ENCODE data around the gene FGFRL1. TPM values are rescaled to one million over a fixed set of nuclear protein-coding genes. Genes with fewer than 3 reads are reported as not detected.

Gene FGFRL1
- total and polyA plus RNA-seq, 2 experiments from 2014 or later, result 22.9 to 40.7 TPM

GRCh38 chr4:1060621-1061020 is 49.2 kb downstream of the FGFRL1 start:
- Histone ChIP-seq H3K9me3 (ENCODE audit: low read depth) (no peaks in the 10 kb centered on the region), H3K27ac (no peak overlapping the region), H3K36me3 (no peaks in the 10 kb centered on the region), H3K4me3 (no peak overlapping the region), H3K4me1 (ENCODE audit: low read depth) (peaks cover 3% of the 10 kb centered on the region), H3K27me3 (peaks cover 29% of the 10 kb centered on the region)
- TF ChIP-seq, protein P1, sequence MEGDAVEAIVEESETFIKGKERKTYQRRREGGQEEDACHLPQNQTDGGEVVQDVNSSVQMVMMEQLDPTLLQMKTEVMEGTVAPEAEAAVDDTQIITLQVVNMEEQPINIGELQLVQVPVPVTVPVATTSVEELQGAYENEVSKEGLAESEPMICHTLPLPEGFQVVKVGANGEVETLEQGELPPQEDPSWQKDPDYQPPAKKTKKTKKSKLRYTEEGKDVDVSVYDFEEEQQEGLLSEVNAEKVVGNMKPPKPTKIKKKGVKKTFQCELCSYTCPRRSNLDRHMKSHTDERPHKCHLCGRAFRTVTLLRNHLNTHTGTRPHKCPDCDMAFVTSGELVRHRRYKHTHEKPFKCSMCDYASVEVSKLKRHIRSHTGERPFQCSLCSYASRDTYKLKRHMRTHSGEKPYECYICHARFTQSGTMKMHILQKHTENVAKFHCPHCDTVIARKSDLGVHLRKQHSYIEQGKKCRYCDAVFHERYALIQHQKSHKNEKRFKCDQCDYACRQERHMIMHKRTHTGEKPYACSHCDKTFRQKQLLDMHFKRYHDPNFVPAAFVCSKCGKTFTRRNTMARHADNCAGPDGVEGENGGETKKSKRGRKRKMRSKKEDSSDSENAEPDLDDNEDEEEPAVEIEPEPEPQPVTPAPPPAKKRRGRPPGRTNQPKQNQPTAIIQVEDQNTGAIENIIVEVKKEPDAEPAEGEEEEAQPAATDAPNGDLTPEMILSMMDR (IDR thresholded peaks at IDR 0.05; ENCODE audit: low read depth, low read length), result no peak
- DNase-seq (ENCODE audit: low read depth in 1 of 2, low spot score in 1 of 2), result no peak

GRCh38 chr4:1061056-1061700 is 49.8 kb downstream of the FGFRL1 start:
- Histone ChIP-seq H3K27me3 (peaks cover 27% of the 10 kb centered on the region), H3K4me3 (no peak overlapping the region), H3K9me3 (ENCODE audit: low read depth) (no peaks in the 10 kb centered on the region), H3K36me3 (no peaks in the 10 kb centered on the region), H3K27ac (no peak overlapping the region), H3K4me1 (ENCODE audit: low read depth) (peaks cover 3% of the 10 kb centered on the region)
- DNase-seq (ENCODE audit: low read depth in 1 of 2, low spot score in 1 of 2), result no peak
- TF ChIP-seq, protein P1 (IDR thresholded peaks at IDR 0.05; ENCODE audit: low read depth, low read length), result no peak

DNA sequence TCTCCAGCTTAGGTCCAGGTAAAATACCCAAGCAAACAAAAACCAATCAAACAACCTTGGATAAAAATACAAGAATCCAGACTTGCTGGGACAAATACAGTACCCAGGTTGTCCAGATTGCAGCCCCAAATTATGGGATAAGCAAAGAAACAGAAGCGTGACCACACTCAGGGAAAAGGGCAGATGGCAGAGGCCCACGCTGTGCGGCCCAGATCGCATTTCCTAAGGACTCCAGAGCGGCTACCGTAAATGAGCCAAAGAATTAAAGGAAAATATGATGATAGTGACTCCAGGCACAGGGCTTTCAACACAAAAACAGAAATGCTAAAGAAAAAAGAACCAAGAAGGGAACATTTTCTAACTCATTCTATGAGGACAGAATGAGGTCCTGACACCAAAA is 50.3 kb downstream of the FGFRL1 start:
- no peaks in the 10 kb centered on the region for H3K36me3 ChIP-seq
- no peak for DNase-seq (ENCODE audit: low read depth in 1 of 2, low spot score in 1 of 2)
- peaks cover 30% of the 10 kb centered on the region for H3K27me3 ChIP-seq

DNA sequence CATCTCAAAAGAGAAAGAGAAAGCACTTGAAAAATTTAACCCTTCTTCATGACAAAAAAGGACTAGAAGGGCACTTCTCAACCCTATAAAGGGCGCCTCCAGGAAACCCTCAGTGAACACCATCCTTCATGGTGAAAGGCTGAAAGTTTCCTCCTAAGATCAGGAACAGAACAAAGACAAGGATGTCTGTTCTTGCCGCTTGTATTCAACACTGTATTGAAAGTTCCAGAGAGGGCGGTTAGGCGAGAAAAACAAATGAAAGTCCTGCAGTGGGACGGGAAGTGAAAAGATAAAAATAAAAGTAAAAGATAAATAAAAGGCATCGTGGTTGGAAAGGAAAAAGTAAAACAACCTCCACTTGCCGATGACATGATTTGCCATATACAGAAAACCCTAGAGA is 51.0 kb downstream of the FGFRL1 start:
- Histone ChIP-seq H3K4me3 (no peak overlapping the region), H3K27ac (no peak overlapping the region), H3K9me3 (ENCODE audit: low read depth) (no peaks in the 10 kb centered on the region), H3K4me1 (ENCODE audit: low read depth) (peaks cover 3% of the 10 kb centered on the region), H3K36me3 (no peaks in the 10 kb centered on the region), H3K27me3 (peaks cover 35% of the 10 kb centered on the region)
- TF ChIP-seq, protein P1 (IDR thresholded peaks at IDR 0.05; ENCODE audit: low read depth, low read length), result no peak
- DNase-seq (ENCODE audit: low read depth in 1 of 2, low spot score in 1 of 2), result no peak

More for the DNA sequence above, 50.3 kb downstream of the FGFRL1 start:
- H3K27ac ChIP-seq, result no peak overlapping the region
- TF ChIP-seq, protein P1 (IDR thresholded peaks at IDR 0.05; ENCODE audit: low read depth, low read length), result no peak
- H3K9me3 ChIP-seq (ENCODE audit: low read depth), result no peaks in the 10 kb centered on the region
- peaks cover 3% of the 10 kb centered on the region for H3K4me1 ChIP-seq (ENCODE audit: low read depth)
- no peak overlapping the region for H3K4me3 ChIP-seq

DNA sequence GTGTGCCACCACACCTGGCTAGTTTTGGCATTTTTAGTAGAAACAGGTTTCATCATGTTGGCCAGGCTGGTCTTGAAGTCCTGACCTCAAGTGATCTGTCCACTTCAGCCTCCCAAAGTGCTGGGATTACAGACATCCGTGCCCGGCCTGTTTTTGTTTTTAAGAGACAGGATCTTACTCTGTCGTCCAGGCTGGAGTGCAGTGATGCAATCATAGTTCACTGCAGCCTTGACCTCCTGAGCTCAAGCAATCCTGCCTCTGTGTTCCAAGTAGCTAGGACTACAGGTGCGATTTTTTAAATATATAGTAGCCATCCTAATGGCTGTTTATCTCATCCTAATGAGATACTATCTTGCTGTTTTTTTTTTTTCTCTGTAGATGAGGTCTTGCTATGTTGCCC is 54.3 kb downstream of the FGFRL1 start:
- Histone ChIP-seq H3K9me3 (ENCODE audit: low read depth) (no peaks in the 10 kb centered on the region), H3K36me3 (no peaks in the 10 kb centered on the region), H3K27ac (no peak overlapping the region), H3K27me3 (peaks cover 55% of the 10 kb centered on the region), H3K4me1 (ENCODE audit: low read depth) (no peaks in the 10 kb centered on the region), H3K4me3 (no peak overlapping the region)
- DNase-seq (ENCODE audit: low read depth in 1 of 2, low spot score in 1 of 2), result no peak
- TF ChIP-seq, protein P1 (IDR thresholded peaks at IDR 0.05; ENCODE audit: low read depth, low read length), result no peak
